Measurements from ENCODE around the gene TAOK1. TPM values are rescaled to one million over a fixed set of nuclear protein-coding genes. Genes with fewer than 3 reads are reported as not detected.

TAOK1 gene
- total and polyA plus RNA-seq, 9 of the 15 experiments (the other 6 are each of a cell fraction or from before 2014, with no cell fraction given), result 3.2 to 33.1 (median 16.5) TPM

- no peak for TF ChIP-seq CREB5 (CRISPR knock-in tag; IDR thresholded peaks at IDR 0.05)
- TF ChIP-seq NELFE (IDR thresholded peaks at IDR 0.05; ENCODE audit: insufficient read depth, insufficient read length), result peak; percentile 37
- no peak for TF ChIP-seq ZNF507 (tag; conservative IDR thresholded peaks at IDR 0.05)
- TF ChIP-seq NRF1 (conservative IDR thresholded peaks at IDR 0.05 in 1 of 2, IDR thresholded peaks at IDR 0.05 in 1 of 2), result peak; percentile 95 to 96
- TF ChIP-seq ZBTB26 (CRISPR knock-in tag; IDR thresholded peaks at IDR 0.05), result no peak
- no peak for TF ChIP-seq E2F4 (CRISPR knock-in tag; IDR thresholded peaks at IDR 0.05; ENCODE audit: low read depth)
- TF ChIP-seq CBFA2T3 (IDR thresholded peaks at IDR 0.05), result no peak
- no peak for TF ChIP-seq ZNF77 (CRISPR knock-in tag; IDR thresholded peaks at IDR 0.05)
- peak; percentile 84 for TF ChIP-seq MEIS2 (IDR thresholded peaks at IDR 0.05; ENCODE audit: partially characterized antibody)
- no peak for TF ChIP-seq ZNF445 (CRISPR knock-in tag; IDR thresholded peaks at IDR 0.05; ENCODE audit: low read depth)
- TF ChIP-seq DEAF1 (CRISPR knock-in tag; IDR thresholded peaks at IDR 0.05), result no peak
- 0 out of 4 replicates have a peak, but pooled peaks of 1 of the 2 experiments have one; percentile 41 for TF ChIP-seq TBL1XR1 (IDR thresholded peaks at IDR 0.05; ENCODE audit: low read length in 2 of 2)
- TF ChIP-seq PRMT5 (CRISPR knock-in tag; IDR thresholded peaks at IDR 0.05), result no peak
- TF ChIP-seq RAD51 (IDR thresholded peaks at IDR 0.05; ENCODE audit: borderline replicate concordance, low read depth), result no peak
- peak in 1 of 2 experiments; percentile 37 for TF ChIP-seq E2F6 (IDR thresholded peaks at IDR 0.05; ENCODE audit: borderline replicate concordance in 1 of 2, extremely low read depth in 1 of 2, insufficient read depth in 1 of 2, insufficient read length in 1 of 2, low read depth in 1 of 2, low read length in 1 of 2, poor library complexity in 1 of 2, severe bottlenecking in 1 of 2)
- no peak for TF ChIP-seq BDP1 (IDR thresholded peaks at IDR 0.05; ENCODE audit: insufficient read depth, insufficient read length)
- no peak; the same call in 1 of the 2 replicates for TF ChIP-seq FOXP1 (CRISPR knock-in tag; IDR thresholded peaks at IDR 0.05)
- TF ChIP-seq ESRRB (CRISPR knock-in tag; IDR thresholded peaks at IDR 0.05; ENCODE audit: borderline replicate concordance), result no peak
- peak; percentile 85 for TF ChIP-seq PML (IDR thresholded peaks at IDR 0.05; ENCODE audit: low read length)
- no peak for TF ChIP-seq BRF1 (IDR thresholded peaks at IDR 0.05; ENCODE audit: borderline replicate concordance, extremely low read depth, insufficient read length)
- no peak for TF ChIP-seq NR3C1 (CRISPR knock-in tag; IDR thresholded peaks at IDR 0.05)
Measured at GRCh38 chr17:29389982-29390850, at the start of gene TAOK1 (continued).

Measured in K562 (cell line).